ENCODE data around the gene FOXL3.

The FOXL3 gene

GRCh38 chr7:266851-267840 lies 22.8 kb upstream of the FOXL3 start:
- DNase-seq (ENCODE audit: low read depth), result no peak

- no peak for DNase-seq (ENCODE audit: low read depth)
Measured at GRCh38 chr7:268991-269390, 21.0 kb upstream of the FOXL3 start.

GRCh38 chr7:269721-270120 lies 20.2 kb upstream of the FOXL3 start:
- no peak for DNase-seq (ENCODE audit: low read depth)

GRCh38 chr7:270351-270983 lies 19.5 kb upstream of the FOXL3 start:
- DNase-seq (ENCODE audit: low read depth), result no peak

- peak; percentile 8 for DNase-seq (ENCODE audit: low read depth)
Measured at GRCh38 chr7:271266-272107, 18.5 kb upstream of the FOXL3 start.

DNA sequence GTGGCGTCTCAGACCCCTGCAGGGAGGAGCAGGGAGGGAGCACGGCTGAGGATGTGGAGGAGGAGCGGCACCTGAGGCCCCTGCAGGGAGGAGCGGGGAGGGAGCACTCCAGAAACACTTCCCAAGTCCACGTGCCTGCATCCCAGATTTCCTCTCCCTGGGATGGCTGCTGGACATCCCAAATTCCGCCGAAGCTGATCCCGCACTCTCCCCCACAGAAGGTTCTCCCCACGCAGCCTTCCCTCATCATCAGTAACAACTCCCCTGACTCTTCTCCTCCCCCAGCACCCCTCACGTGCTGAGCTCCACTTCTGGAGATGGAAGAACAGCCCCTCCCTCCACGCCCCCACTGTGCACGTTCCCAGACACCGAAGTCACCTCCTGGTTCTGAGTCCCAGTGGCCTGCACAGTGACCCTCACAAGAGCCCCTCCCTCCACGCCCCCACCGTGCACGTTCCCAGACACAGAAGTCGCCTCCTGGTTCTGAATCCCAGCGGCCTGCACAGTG lies 17.8 kb upstream of the FOXL3 start:
- no peak for DNase-seq (ENCODE audit: low read depth)

DNA sequence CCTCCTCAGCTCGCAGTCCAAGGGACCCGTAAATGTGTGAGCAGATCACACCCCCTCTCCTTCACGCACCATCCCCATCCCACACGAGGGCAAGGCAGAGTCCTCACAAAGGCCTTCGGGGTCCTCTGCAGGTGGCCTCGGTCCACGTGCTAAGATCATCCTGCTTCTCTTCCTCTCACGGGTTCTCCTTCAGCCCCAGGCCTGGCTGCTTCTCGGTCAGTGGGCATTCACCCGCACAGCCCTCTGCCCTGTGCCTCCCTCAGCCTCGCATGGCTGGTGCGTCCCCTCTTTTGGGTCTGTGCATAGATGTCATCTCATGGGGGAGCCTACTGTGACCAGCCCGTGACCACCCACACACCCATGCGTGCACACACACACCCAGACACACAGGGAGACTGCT lies 17.3 kb upstream of the FOXL3 start:
- no peak for DNase-seq (ENCODE audit: low read depth)

DNA sequence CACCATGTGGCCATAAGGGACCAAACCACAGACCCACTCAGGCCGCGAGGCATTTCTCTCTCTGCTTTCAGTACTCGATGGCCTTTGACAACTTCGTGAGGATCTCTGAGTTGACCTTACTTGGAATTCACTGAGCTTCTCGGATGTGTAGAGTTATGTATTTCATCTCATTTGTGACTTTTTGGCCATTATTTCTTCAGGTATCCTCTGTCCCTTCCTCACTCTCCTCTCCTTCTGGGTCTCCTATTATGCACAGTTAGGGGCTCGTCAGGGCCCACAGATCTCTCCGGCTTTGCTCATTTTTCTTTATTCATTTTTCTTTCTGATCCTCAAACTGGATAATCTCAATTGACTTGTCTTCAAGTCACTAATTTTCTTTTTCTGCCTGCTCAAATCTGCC lies 16.6 kb upstream of the FOXL3 start:
- no peak for DNase-seq (ENCODE audit: low read depth)

GRCh38 chr7:274266-274665 lies 15.7 kb upstream of the FOXL3 start:
- DNase-seq (ENCODE audit: low read depth), result no peak

- DNase-seq (ENCODE audit: low read depth), result no peak
Measured at GRCh38 chr7:276230-276835, 13.6 kb upstream of the FOXL3 start.

- no peak for DNase-seq (ENCODE audit: low read depth)
Measured at GRCh38 chr7:277228-277627, 12.7 kb upstream of the FOXL3 start.

DNA sequence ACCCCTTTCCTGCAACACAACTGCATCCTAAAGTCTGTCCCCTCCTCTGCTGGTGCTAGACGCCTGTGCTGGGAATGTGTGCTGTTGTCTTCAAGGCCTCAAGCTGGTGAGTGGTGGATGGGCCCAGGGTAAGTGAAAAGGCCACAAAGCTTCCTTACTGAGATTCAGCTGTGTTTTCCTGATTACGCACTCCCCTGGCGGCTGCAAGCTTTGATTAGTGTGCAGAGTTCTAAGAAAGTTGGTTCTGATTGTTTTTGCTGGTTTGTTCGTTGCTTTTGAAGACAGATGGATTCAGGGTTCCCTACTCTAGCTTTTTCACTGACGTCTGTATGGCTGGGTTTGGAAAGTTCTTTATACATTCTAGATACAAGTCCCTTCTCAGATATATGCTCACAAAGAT lies 11.9 kb upstream of the FOXL3 start:
- DNase-seq (ENCODE audit: low read depth), result no peak

DNA sequence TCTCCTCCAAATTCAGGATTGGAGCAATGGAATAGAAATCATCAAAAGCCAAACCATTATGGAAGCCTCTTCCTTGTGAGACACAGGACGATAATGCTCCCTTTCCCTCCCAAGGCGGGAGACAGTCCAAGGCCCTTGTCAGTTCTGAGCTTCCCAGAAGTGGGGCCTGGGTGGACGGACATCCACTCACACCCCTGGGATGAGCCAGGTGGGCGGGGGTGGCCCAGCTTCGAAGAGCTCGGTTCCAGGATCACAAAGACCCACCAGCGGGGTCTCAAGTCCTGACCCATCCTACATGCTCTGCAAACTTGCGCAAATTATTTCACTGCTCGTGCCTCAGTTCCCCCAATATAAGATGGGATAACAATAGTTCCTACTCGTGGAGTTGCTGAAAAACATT lies 10.1 kb upstream of the FOXL3 start:
- DNase-seq (ENCODE audit: low read depth), result no peak

DNA sequence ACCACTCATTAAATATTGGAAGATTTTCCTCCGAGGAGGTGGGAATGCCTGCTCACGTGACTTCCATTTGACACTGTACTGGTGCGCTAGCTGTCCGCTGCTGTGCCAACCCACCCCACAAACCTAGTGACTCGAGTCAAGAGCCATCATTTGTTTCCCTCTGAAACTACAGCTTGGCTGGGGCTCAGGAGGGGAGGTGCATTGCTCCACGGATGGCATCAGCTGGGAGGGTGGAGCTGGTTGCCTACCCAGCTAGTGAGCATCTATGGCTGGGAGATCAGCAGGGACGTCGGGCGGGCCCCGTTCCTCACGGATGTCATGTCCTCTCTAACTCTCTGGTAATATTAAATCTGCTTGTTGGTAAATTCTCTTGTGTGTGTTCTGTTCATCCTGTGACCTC lies 9.5 kb upstream of the FOXL3 start:
- no peak for DNase-seq (ENCODE audit: low read depth)

GRCh38 chr7:281637-282036 lies 8.3 kb upstream of the FOXL3 start:
- DNase-seq (ENCODE audit: low read depth), result no peak

- no peak for DNase-seq (ENCODE audit: low read depth)
Measured at GRCh38 chr7:282621-283020, 7.3 kb upstream of the FOXL3 start.

- no peak for DNase-seq (ENCODE audit: low read depth)
Measured at GRCh38 chr7:284762-285722, 4.9 kb upstream of the FOXL3 start.

DNA sequence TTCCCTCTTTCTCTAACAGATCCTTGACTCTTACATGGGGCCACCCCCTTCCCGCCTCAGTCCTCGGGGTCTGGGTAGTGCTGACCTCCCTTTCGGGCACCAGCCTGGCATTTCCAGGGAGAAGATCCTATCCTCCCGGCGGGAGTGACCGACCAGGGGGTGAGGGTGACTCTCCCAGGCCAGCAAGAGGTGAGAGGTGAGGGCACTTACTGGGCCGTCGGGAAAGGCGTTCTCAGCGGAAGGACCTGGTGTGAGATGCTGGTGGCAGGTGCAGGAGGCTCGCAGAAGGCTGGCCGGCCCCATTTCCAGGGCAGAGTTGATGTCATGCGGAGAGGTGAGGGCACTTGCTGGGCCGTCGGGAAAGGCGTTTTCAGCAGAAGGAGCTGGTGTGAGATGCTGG lies 4.2 kb upstream of the FOXL3 start:
- DNase-seq (ENCODE audit: low read depth), result no peak

- no peak for DNase-seq (ENCODE audit: low read depth)
Measured at GRCh38 chr7:286266-286665, 3.7 kb upstream of the FOXL3 start.

DNA sequence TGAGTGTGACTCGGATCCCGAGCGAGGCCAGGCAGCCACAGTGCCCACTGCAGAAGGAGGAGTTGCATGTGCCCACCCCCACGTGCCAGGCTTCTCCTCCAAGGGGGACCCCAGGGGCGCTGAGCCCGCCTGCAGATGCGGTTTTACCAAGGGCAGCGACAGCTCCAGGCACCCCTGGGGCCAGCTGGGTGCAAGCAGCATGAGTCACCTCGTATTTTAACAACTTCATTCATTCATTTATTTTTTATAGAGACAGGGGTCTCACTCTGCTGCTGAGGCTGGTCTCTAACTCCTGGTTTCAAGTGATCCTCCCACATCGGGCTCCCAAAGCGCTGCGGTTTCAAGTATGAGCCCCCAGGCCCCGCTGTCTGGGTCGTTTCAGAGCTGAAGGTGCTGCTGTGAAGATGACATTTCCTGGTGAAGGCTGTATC lies 1.3 kb upstream of the FOXL3 start:
- no peak for DNase-seq (ENCODE audit: low read depth)
